Motor neuron (in vitro differentiated cells): Measurements from ENCODE around the gene MBD3. TPM values are rescaled to one million over a fixed set of nuclear protein-coding genes. Genes with fewer than 3 reads are reported as not detected.
A peak's percentile ranks its signal among the peaks of the same experiment; 100 is the strongest.
"Not testable (repeated sequence)": the region's sequence is repeated elsewhere in the genome, so short reads cannot be mapped to it uniquely, and the experiment has no call there.

Source experiments
- ATAC-seq, 8 experiments: fragments of 200-7000 bp; cut with Tn5 transposase; replicated peaks in 6 of 8; 2 replicates each; pipeline ENCODE4 v1.8.0; 2021; ENCODE audit warnings: mild to moderate bottlenecking in 8 of 8, moderate library complexity in 8 of 8
- H3K27ac ChIP-seq, 2 donors: fragments of 250-450 bp; sonication (Bioruptor Pico); 2 replicates each; pipeline ENCODE4 v1.9.0; 2021; ENCODE audit warnings: antibody characterized with exemption in 2 of 2, mild to moderate bottlenecking in 2 of 2, moderate library complexity in 1 of 2
- H3K4me1 ChIP-seq, 2 donors: fragments of 250-450 bp; sonication (Bioruptor Pico); replicated peaks in 1 of 2; 2 replicates each; pipeline ENCODE4 v1.6.1; 2021; ENCODE audit warnings: antibody characterized with exemption in 2 of 2, mild to moderate bottlenecking in 2 of 2, moderate library complexity in 1 of 2
- H3K4me3 ChIP-seq, 5 donors: fragments of 250-450 bp; sonication (Bioruptor Pico); 2 replicates each; pipeline ENCODE4 v1.9.0; 2021; ENCODE audit warnings: antibody characterized with exemption in 5 of 5, mild to moderate bottlenecking in 5 of 5, moderate library complexity in 4 of 5
- WGBS, 10 experiments: fragments of 450-650 bp; shearing (Covaris generic); methylation state at CpG; one replicate each; pipeline ENCODE4 v1.0.0; 2022; 5-methylcytosine and 5-hydroxymethylcytosine counted together
- in situ Hi-C, 9 experiments: fragments of 400-800 bp; cut with MboI; loops; one replicate each; pipeline ENCODE4 v1.15.0; 2021; ENCODE audit warnings: low sequenced_read_pairs in 9 of 9, low pct_unique_long_range_greater_than_20kb in 2 of 9; ENCODE audit not compliant: unreplicated experiment in 9 of 9
- total RNA-seq, 8 experiments: library from RNA; unstranded; fragments of 300-600 nt; gene quantifications; 2 replicates each; pipeline versions ENCODE4 v1.2.3 to v1.2.4, GENCODE V29; 2022

The MBD3 gene, protein sequence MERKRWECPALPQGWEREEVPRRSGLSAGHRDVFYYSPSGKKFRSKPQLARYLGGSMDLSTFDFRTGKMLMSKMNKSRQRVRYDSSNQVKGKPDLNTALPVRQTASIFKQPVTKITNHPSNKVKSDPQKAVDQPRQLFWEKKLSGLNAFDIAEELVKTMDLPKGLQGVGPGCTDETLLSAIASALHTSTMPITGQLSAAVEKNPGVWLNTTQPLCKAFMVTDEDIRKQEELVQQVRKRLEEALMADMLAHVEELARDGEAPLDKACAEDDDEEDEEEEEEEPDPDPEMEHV
- 100 to 1,000 TPM in 2 of 8 experiments, 10 to 100 TPM in 6; 37.0 to 114 (median 54.7) TPM for total RNA-seq

- peak within 1 kb of the TSS; percentile 74 to 99 (median 91) for H3K4me3 ChIP-seq
- peak; percentile 67 to 84 (median 78) for ATAC-seq
- 0 to 33% (median 16%) methylated on average over 1 to 9 of the region's 68 CpGs; no CpG with 5 or more reads in 7 of the 10 experiments for WGBS, 10 experiments
- in situ Hi-C loops, result no loop called here
- H3K4me1 ChIP-seq, result peaks cover 8 to 16% of the 10 kb centered on the region in 2 donors
- H3K27ac ChIP-seq, result peak within 1 kb of the TSS; percentile 98 to 99
Measured at GRCh38 chr19:1592755-1593500, at the start of gene MBD3. MBD3 (minus strand) TSS chr19:1592865; CDS start chr19:1592631, 234 bp downstream.

DNA sequence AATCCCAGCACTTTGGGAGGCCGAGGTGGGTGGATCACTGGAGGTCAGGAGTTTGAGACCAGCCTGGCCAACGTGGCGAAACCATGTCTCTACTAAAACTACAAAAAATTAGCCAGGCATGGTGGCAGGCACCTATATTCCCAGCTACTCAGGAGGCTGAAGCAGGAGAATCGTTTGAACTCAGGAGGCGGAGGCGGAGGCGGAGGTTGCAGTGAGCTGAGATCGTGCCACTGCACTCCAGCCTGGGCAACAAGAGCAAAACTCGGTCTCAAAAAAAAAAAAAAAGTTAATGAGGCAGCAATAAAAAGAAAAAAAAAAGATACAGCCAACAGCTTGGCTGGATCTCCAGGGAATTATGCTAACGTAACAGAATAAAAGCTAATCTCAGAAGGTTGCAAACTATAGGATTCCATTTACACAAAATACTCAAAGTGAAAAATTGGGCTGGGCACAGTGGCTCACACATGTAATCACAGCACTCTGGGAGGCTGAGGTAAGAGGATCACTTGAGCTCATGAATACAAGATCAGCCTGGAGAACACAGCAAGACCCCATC lies 48.3 kb upstream of the MBD3 start:
- in situ Hi-C loops, H3K4me3 ChIP-seq, H3K4me1 ChIP-seq, ATAC-seq, H3K27ac ChIP-seq: not testable (repeated sequence)
- WGBS, 10 experiments, result 53 to 97% (median 82%) methylated on average over 1 to 10 of the region's 10 CpGs

- H3K4me3 ChIP-seq, result no peak overlapping the region
- in situ Hi-C loops, result no loop called here
- no peak overlapping the region for H3K27ac ChIP-seq
- no peaks in the 10 kb centered on the region for H3K4me1 ChIP-seq
- ATAC-seq, result no peak
- WGBS, 10 experiments, result 87 to 100% (median 95%) methylated on average over 2 to 9 of the region's 34 CpGs; no CpG with 5 or more reads in 3 of the 10 experiments
Measured at GRCh38 chr19:1636325-1637236, 43.9 kb upstream of the MBD3 start.

DNA sequence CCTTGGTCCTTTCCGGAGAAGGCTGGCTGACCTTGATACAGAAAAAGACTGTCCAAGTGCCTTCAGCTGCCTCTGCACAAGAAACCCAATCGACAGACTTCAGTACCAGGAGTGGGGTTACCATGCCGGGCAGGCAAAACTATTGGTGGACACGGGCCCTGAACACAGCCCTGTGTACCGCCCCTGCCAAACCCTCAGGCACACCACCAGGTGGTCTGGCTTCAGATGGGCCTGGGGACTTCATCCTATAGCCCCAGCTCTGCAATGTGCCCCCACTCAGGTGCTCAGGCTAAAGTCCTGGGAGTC lies 42.2 kb upstream of the MBD3 start:
- no peak for ATAC-seq
- Histone ChIP-seq H3K27ac (no peak overlapping the region), H3K4me1 (no peaks in the 10 kb centered on the region), H3K4me3 (no peak overlapping the region)
- in situ Hi-C loops, result no loop called here
- WGBS, 10 experiments, result 80 to 100% (median 100%) methylated on average over 1 to 3 of the region's 5 CpGs; no CpG with 5 or more reads in 3 of the 10 experiments

DNA sequence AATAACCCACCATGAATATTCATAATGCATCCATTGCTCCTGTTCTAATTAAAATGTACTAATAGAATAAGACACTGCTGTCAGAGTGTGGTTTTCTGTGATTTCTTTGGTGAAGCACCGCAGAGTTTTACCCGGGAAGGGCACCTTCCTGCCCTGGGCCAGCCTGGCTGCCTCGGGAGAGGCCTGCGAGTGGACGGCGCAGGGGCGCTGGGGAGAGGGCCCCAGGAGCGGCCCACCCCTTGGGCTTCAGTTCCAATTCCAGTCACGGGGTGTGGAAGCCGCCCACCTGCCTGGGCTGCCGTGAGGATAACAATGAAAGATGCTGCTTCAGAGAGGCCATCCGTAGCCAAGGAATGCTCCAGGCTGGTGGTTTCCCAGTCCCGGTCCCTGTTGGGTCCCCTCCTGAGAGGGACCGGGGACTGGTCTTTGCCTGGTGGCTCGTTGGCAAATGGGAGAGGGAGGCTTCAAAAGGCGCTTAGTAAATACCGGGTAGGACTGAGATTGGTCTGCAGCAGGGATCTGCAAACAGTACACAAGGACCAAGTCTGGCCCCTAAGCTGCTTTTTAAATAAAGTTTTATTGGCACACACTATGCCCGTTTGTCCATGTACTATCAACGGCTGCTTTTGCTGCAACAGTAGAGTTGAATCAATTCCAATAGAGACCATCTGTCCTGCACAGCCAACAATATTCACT lies 41.7 kb upstream of the MBD3 start:
- H3K27ac ChIP-seq, result no peak overlapping the region
- in situ Hi-C loops, result no loop called here
- ATAC-seq, result no peak
- WGBS, 10 experiments, result 60 to 100% (median 94%) methylated on average over 1 to 13 of the region's 19 CpGs; no CpG with 5 or more reads in 1 of the 10 experiments
- no peaks in the 10 kb centered on the region for H3K4me1 ChIP-seq
- no peak overlapping the region for H3K4me3 ChIP-seq

- Histone ChIP-seq H3K4me1 (no peaks in the 10 kb centered on the region), H3K27ac (no peak overlapping the region), H3K4me3 (no peak overlapping the region)
- in situ Hi-C loops, result no loop called here
- WGBS, 10 experiments, result 80% methylated on average over 1 to 3 of the region's 11 CpGs; no CpG with 5 or more reads in 8 of the 10 experiments
- peak in 3 of 8 experiments; percentile 27 to 61 (median 38) for ATAC-seq
Measured at GRCh38 chr19:1633269-1633826, 40.7 kb upstream of the MBD3 start.

DNA sequence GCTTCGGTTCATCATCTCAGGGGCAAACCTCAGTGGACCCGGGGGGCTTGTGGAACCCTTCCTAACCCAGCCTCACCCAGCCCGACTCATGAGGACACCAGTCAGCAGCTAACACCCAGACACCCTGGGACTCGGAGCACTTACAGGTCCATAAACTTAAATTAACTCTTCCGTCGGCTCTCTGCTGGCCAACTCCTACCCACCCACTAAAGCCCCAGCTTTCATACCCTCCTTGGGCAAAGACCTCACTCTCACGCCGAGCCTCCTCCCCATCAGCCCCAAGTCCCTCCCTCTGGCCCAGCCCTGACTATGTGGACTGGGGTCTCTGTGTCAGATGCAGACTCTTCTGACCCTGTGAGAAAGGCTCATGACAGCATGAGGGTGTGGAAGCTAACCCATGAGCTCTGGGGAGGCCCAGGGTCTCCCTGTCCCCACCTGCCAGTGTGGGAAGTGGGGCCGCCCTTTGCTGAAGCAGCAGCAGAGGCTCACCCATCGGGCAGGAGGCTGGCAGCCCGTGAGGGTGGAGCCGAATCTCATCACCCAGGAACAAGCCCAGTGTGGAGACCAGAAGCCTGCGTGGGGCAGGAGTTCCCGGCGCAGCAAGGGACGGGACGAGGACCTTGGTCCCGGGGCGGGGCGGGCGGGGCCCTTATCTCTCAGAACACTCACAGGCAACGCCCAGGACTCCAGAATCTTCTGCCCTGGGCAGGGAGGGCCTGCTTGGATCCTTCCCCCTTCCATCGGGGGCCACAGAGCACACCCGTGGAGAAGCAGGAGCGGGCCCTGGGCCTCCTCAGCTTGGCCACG lies 40.0 kb upstream of the MBD3 start:
- 80 to 100% (median 97%) methylated on average over 1 to 6 of the region's 26 CpGs; no CpG with 5 or more reads in 5 of the 10 experiments for WGBS, 10 experiments
- in situ Hi-C loops, result no loop called here
- Histone ChIP-seq H3K4me3 (no peak overlapping the region), H3K27ac (no peak overlapping the region), H3K4me1 (no peaks in the 10 kb centered on the region)
- peak in 3 of 8 experiments; percentile 47 to 86 (median 50) for ATAC-seq

DNA sequence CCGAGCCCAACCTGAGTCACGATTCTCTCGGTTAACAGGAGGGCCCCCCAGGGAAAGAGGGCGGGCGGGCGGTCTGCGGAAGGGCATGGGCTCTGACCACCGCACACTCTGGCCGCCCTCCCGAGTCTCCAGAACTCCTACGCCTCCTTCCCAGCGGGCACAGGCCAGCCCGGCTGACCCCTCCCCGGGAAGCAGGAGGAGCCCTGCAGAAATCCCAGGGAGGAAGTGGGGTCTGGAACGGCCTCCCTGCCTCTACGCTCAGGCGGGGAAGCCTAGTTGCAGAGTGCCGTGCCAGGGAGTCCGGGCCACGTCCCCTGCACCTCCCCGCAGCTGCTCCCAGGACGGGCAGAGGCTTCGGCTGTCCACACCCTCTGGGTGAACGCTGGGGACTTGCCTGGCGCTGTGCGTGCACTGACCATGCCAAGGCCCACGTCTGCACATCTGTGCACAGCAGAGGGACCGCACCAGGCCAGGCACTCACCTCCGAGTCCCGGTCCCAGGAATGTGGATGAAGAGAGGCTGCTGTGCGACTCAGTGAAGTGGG lies 39.0 kb upstream of the MBD3 start:
- H3K4me3 ChIP-seq, result no peak overlapping the region
- H3K27ac ChIP-seq, result no peak overlapping the region
- no peak for ATAC-seq
- WGBS, 10 experiments, result 95 to 100% (median 100%) methylated on average over 1 to 6 of the region's 31 CpGs; no CpG with 5 or more reads in 7 of the 10 experiments
- in situ Hi-C loops, result no loop called here
- H3K4me1 ChIP-seq, result no peaks in the 10 kb centered on the region

- no peaks in the 10 kb centered on the region for H3K4me1 ChIP-seq
- in situ Hi-C loops, result no loop called here
- 100% methylated on average over 1 of the region's 17 CpGs; no CpG with 5 or more reads in 9 of the 10 experiments for WGBS, 10 experiments
- H3K27ac ChIP-seq, result no peak overlapping the region
- ATAC-seq, result no peak
- no peak overlapping the region for H3K4me3 ChIP-seq
Measured at GRCh38 chr19:1630811-1631210, 38.1 kb upstream of the MBD3 start.

DNA sequence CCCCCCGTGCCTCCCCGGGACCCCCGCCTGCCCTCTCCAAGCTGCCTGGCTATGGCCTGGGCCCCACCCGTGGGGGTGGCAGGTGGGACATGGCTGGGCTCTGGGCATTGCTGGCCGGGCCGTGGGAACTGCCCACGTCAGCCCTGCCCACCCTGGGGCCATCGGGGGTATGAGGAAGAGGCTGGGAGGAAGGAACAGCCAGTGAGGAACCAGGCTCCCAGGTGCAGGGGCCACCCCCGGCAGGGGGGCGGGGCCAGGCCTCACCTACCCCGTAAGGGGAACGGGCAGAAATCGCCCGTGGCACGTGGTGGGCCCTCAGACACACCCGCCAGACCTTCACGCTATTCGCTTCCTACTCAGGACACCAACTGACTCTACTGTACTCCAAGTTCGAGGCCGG lies 37.3 kb upstream of the MBD3 start:
- Histone ChIP-seq H3K4me3 (no peak overlapping the region), H3K4me1 (no peaks in the 10 kb centered on the region), H3K27ac (no peak overlapping the region)
- peak in 1 of 8 experiments; percentile 16 for ATAC-seq
- in situ Hi-C loops, result no loop called here
- WGBS, 10 experiments, result 90 to 100% (median 92%) methylated on average over 2 to 8 of the region's 20 CpGs; no CpG with 5 or more reads in 7 of the 10 experiments

DNA sequence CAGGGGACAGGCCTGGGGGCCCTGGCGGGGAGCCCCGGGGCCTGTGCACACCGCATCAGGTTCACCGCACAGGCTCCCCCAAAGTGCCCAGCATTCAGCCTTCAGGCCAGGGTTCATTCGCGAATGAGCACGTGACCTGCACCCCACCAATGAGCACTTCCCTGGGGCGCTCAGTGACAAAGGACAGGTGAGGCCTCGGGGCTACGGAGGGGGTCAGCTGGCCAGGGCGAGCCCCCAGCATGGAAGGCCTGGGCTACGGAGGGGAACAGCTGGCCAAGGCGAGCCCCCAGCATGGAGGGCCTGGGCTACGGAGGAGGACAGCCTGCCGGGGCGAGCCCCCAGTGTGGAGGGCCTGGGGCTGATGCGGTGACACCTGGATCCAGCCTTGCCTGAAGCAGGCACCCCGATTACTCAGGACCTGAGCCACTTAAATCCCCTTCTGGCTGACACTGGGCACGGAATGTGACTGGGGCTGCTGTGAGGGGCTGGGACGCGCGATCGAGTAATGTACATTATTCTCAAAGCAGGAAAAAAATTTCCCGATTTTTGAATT lies 36.7 kb upstream of the MBD3 start:
- 90 to 95% methylated on average over 2 to 6 of the region's 24 CpGs; no CpG with 5 or more reads in 8 of the 10 experiments for WGBS, 10 experiments
- no peak for ATAC-seq
- Histone ChIP-seq H3K27ac (no peak overlapping the region), H3K4me1 (no peaks in the 10 kb centered on the region), H3K4me3 (no peak overlapping the region)
- in situ Hi-C loops, result no loop called here
